HK-2 (cell line): ENCODE measurements around the gene PIGH.
"Not testable (repeated sequence)": the region's sequence is repeated elsewhere in the genome, so short reads cannot be mapped to it uniquely, and the experiment has no call there.

ENCODE experiments used
- DNase-seq: peaks from one replicate; pipeline ENCODE4 v3.0.0-alpha.2; 2018; ENCODE audit not compliant: unreplicated experiment

PIGH gene

DNA sequence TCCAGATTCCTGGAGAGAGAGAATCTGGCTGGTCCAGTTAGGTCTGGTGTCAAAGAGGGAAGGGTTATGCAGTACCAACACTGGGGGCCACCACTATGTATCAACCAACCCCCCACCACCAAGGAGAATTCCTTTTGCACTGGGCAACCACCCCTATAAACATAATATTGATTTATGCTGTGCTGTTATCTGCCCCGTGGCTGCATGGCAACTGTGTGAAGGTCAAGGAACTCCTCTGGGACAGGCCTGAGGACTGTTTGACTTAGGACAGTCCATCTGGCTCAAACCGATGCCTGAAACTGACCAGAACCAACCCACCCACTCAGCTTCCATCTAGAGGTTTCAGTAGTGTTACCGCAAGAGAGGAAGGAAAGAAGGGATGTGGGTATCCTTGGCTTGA, 46.5 kb downstream of the PIGH start:
- no peak for DNase-seq

DNA sequence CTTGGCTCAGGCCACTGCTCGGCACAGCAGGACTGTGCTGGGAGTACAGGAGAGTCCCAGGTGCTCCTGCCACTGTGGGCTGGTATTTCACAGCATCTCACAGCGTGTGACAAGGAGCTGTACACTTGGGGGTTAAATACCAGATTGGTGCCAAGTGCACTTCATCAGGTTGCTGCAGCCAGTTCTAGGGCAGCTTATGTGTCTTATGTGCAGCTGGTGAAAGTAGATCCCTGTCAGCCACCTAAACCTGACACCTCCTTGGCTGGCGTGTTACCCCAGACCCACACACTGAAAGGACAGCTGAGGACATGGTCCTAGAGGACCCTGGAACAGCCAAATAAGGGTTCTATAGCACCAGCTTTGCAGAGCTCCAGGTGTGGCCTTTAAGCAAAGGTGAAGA, 48.1 kb downstream of the PIGH start:
- no peak for DNase-seq

DNA sequence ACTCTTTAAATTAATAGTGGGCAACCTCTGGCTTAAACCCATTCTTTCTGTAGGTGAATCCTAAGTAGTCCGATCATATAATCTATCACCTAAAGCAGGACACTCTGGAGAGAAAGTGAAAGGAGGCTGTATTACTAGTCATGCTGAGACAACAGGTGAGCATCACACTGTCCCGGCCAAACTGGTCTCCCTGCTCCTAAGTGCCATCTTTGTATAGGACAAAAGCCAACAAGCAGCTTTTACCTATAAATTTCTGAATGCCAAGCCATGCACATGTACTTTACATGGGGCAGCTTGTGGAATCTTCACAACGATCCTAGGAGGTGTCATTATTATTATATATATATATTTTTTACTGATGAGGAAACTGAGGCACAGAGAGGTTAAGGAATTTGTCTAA, 48.9 kb downstream of the PIGH start:
- no peak for DNase-seq

GRCh38 chr14:67549734-67550133, 50.3 kb downstream of the PIGH start:
- DNase-seq, result no peak

- DNase-seq, result no peak
These were observed 52.8 kb downstream of the PIGH start for GRCh38 chr14:67547224-67547780.

DNA sequence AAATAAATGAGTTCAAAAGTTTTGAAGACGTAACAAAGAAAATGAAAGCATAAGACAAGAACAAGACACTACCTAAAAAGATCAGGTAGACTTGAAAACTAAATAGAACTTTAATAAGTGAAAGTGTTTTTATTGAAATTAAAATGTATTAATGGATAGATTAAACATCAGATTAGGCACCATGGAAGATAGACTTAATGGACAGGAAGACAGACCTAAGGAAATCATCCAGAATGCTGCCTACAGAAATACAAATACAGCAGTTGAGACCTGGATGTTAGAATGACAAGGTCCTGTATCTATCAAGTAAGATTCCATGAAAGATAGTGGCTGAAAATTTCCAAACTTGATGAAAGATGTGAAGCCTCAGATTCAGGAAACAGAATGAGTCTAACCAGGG, 55.5 kb downstream of the PIGH start:
- DNase-seq, result no peak

DNA sequence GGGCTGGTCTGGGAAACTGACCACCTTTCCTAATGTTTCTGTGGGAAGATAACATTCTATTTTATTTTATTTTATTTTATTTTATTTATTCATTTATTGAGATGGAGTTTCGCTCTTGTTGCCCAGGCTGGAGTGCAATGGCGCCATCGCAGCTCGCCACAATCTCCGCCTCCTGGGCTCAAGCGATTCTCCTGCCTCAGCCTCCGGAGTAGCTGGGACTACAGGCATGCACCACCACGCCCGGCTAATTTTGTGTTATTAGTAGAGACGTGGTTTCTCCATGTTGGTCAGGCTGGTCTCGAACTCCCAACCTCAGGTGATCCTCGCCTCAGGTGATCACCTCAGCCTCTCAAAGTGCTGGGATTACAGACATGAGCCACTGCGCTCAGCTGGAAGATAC, 57.4 kb downstream of the PIGH start:
- DNase-seq, result not testable (repeated sequence)

- DNase-seq, result no peak
These were observed 58.4 kb downstream of the PIGH start for GRCh38 chr14:67541448-67542387.
